ENCODE data around the gene TFPI.
"Not testable (repeated sequence)": the region's sequence is repeated elsewhere in the genome, so short reads cannot be mapped to it uniquely, and the experiment has no call there.

TFPI gene

DNA sequence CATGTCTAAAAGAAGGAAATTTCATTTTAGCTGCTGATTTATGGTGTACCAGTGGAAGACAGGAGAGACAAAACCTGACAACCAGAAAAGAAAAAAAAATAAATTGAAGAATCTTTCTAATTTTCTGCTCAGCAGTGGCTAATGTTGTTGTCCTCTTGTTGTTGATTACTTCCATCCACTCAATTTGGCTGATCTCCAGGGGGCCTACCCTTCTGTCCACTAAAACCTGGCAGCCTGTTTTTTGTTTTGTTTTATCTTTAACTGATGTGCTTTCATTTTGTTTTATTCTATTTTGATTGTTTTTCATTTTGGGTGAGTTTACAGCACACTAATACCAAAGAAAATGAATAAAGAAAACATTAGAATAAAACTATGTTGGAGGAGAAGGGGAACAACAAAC lies 27.4 kb downstream of the TFPI start:
- Mint-ChIP-seq H3K4me1 (ENCODE audit: low read depth) (no peaks in the 10 kb centered on the region), H3K27me3 (ENCODE audit: low read depth) (peaks cover 3% of the 10 kb centered on the region), H3K36me3 (ENCODE audit: low read depth) (no peaks in the 10 kb centered on the region), H3K4me3 (no peak overlapping the region), H3K27ac (no peak overlapping the region), H3K9me3 (no peaks in the 10 kb centered on the region)

DNA sequence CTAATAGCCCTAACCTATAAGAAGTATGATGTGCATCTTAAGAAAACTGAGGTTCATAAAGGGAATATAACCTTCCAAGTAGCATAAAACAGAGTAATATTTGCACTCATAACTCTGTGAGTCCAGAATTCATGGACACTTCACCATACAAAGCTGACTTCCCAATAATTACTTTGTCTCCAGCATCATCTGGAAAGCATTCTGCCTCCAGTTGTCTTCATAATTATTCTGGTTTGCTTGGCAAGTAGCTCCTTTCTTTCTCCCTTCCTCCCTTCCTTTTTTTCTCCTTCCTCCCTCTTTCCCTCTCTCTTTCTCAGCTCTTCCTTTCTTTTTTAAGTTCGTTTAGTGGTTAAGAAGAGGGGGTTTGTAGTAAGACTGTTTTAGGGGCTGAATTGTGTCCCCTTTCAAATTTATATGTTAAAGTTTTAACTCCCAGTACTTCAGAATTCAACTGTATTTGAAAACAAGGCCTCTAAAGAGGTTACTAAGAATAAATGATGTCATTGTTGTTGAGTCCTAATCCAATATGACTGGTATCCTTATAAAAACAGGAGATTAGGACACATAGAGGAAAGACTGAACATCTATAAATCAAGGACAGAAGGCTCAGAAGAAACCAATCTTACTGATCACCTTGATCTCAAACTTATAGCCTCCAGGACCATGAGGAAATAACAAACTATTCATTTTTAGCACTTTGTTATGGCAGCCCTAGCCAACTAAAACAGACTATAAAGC lies 28.9 kb downstream of the TFPI start:
- H3K27me3 Mint-ChIP-seq (ENCODE audit: low read depth) = peaks cover 3% of the 10 kb centered on the region
- no peaks in the 10 kb centered on the region for H3K9me3 Mint-ChIP-seq
- H3K4me3 Mint-ChIP-seq = no peak overlapping the region
- H3K36me3 Mint-ChIP-seq (ENCODE audit: low read depth) = no peaks in the 10 kb centered on the region
- no peaks in the 10 kb centered on the region for H3K4me1 Mint-ChIP-seq (ENCODE audit: low read depth)
- H3K27ac Mint-ChIP-seq = no peak overlapping the region

DNA sequence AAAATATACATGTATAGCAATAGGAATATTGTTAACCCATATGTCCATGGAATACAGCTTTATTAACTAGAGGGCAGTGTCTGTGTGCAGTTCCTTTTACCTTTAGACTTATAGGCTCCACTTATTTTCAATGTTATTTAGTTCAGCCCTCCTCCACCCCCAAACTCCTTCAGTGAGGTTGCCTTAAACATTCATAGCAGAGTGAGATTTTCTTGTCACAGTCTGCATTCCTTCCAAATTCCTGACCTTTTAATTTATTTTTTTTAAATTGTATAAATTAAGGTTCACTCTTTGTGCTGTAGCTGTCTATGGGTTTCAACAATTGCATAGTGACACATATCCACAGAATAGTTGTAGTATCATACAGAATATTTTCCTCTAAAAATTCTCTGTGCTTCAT lies 30.9 kb downstream of the TFPI start:
- Mint-ChIP-seq H3K9me3 (no peaks in the 10 kb centered on the region), H3K4me1 (ENCODE audit: low read depth) (no peaks in the 10 kb centered on the region), H3K27ac (no peak overlapping the region), H3K36me3 (ENCODE audit: low read depth) (no peaks in the 10 kb centered on the region), H3K27me3 (ENCODE audit: low read depth) (peaks cover 3% of the 10 kb centered on the region), H3K4me3 (no peak overlapping the region)

DNA sequence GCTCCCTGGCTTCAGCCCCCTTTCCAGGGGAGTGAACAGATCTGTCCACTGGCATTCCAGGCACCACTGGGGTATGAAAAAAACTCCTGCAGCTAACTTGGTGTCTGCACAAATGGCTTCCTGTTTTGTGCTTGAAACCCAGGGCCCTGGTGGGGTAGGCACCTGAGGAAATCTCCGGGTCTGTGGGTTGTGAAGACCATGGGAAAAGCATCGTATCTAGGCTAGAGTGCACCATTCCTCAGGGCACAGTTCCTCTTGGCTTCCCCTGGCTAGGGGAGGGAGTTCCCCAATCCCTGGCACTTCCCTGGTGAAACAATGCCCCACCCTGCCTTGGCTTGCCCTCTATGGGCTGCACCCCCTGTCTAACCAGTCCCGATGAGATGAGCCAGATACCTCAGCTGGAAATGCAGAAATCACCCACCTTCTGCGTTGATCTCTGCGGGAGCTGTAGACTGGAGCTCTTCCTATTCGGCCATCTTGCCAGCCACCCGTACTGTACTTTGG lies 34.1 kb downstream of the TFPI start:
- H3K4me1 Mint-ChIP-seq (ENCODE audit: low read depth) = no peaks in the 10 kb centered on the region
- H3K27me3 Mint-ChIP-seq (ENCODE audit: low read depth) = no peaks in the 10 kb centered on the region
- no peaks in the 10 kb centered on the region for H3K36me3 Mint-ChIP-seq (ENCODE audit: low read depth)
- H3K9me3 Mint-ChIP-seq = peaks cover 12% of the 10 kb centered on the region
- no peak overlapping the region for H3K4me3 Mint-ChIP-seq
- H3K27ac Mint-ChIP-seq = no peak overlapping the region

DNA sequence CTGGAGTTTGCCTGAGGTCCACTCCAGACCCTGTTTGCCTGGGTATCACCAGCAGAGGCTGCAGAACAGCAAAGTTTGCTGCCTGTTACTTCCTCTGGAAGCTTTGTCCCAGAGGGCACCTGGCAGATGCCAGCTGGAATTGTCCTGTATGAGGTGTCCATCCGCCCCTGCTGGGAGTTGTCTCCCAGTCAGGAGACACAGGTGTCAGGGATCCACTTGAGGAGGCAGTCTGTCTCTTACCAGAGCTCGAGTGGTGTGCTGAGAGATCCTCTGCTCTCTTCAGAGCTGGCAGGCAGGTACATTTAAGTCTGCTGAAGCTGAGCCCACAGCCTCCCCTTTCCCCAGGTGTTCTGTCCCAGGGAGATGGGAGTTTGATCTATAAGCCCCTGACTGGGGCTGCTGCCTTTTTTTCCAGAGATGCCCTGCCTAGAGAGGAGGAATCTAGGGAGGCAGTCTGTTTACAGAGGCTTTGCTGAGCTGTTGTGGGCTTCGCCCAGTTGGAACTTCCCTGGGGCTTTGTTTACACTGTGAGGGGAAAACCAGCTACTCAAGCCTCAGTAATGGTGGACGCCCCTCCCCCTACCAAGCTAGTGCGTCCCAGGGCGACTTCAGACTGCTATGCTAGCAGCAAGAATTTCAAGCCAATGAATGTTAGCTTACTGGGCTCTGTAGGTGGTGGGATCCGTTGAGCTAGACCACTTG lies 34.7 kb downstream of the TFPI start:
- H3K27me3 Mint-ChIP-seq (ENCODE audit: low read depth) = no peaks in the 10 kb centered on the region
- H3K4me3 Mint-ChIP-seq = no peak overlapping the region
- H3K27ac Mint-ChIP-seq = no peak overlapping the region
- peaks cover 12% of the 10 kb centered on the region for H3K9me3 Mint-ChIP-seq
- no peaks in the 10 kb centered on the region for H3K36me3 Mint-ChIP-seq (ENCODE audit: low read depth)
- no peaks in the 10 kb centered on the region for H3K4me1 Mint-ChIP-seq (ENCODE audit: low read depth)

DNA sequence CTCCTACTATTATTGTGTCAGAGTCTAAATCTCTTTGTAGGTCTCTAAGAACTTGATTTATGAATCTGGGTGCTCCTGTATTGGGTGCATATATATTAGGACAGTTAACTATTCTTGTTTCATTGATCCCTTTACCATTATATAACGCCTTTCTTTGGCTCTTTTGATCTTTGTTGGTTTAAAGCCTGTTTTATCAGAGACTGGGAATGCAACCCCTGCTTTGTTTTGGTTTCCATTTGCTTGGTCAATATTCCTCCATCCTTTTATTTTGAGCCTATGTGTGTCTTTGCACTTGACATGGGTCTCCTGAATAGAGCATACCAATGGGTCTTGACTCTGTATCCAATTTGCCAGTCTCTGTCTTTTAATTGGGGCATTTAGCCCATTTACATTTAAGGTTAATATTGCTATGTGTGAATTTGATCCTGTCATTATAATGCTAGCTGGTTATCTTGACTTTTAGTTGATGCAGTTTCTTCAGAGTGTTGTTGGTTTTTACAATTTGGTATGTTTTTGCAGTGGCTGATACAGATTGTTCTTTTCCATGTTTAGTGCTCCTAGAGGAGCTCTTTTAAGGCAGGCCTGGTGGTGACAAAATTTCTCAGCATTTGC lies 36.4 kb downstream of the TFPI start:
- not testable (repeated sequence) for H3K4me1 Mint-ChIP-seq (ENCODE audit: low read depth); H3K36me3 Mint-ChIP-seq (ENCODE audit: low read depth); H3K27ac Mint-ChIP-seq; H3K4me3 Mint-ChIP-seq; H3K27me3 Mint-ChIP-seq (ENCODE audit: low read depth)
- H3K9me3 Mint-ChIP-seq = peaks cover 12% of the 10 kb centered on the region

DNA sequence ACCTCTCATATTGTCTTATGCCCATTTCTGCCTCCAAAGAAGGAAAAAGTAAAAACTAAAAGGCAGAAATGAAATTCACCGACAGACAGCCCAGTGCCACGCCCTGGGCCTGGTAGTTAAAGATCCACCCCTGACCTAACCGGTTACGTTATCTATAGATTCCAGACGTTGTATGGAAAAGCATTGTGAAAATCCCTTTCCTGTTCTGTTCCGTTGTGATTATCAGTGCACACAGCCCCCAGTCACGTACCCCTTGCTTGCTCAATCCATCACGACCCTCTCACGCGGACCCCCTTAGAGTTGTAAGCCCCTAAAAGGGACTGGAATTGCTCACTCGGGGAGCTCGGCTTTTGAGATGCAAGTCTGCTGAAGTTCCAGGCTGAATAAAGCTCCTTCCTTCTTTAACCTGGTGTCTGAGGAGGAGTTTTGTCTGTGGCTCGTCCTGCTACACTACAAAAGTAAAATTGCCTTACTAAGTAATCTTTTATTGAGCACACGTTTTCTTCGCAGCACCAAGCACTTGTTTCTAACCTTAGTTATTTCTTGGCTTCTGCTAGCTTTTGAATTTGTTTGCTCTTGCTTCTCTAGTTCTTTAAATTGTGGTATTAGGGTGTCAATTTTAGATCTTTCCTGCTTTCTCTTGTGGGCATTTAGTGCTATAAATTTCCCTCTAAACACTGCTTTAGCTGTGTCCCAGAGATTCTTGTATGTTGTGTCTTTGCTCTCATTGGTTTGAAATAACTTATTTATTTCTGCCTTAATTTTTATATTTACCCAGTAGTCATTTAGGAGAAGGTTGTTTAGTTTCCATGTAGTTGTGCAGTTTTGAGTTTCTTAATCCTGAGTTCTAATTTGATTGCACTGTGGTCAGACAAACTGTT lies 37.4 kb downstream of the TFPI start:
- H3K4me1 Mint-ChIP-seq (ENCODE audit: low read depth); H3K4me3 Mint-ChIP-seq; H3K27me3 Mint-ChIP-seq (ENCODE audit: low read depth); H3K36me3 Mint-ChIP-seq (ENCODE audit: low read depth); H3K27ac Mint-ChIP-seq: not testable (repeated sequence)
- peaks cover 12% of the 10 kb centered on the region for H3K9me3 Mint-ChIP-seq

DNA sequence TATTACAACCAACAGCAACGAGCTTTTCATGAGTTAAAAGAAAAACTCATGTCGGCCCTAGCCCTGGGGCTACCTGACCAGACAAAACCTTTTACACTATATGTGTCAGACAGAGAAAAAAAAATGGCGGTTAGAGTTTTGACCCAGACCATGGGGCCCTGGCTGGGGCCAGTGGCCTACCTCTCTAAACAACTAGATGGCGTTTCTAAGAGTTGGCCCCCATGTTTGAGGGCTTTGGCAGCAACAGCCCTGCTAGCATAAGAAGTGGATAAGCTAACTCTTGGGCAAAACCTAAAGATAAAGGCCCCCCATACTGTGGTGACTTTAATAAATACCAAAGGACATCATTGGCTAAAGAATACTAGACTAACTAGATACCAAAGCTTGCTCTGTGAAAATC lies 39.3 kb downstream of the TFPI start:
- Mint-ChIP-seq H3K27ac (no peak overlapping the region), H3K4me1 (ENCODE audit: low read depth) (peaks cover 3% of the 10 kb centered on the region), H3K27me3 (ENCODE audit: low read depth) (peaks cover 3% of the 10 kb centered on the region), H3K4me3 (no peak overlapping the region), H3K36me3 (ENCODE audit: low read depth) (no peaks in the 10 kb centered on the region), H3K9me3 (peaks cover 12% of the 10 kb centered on the region)

DNA sequence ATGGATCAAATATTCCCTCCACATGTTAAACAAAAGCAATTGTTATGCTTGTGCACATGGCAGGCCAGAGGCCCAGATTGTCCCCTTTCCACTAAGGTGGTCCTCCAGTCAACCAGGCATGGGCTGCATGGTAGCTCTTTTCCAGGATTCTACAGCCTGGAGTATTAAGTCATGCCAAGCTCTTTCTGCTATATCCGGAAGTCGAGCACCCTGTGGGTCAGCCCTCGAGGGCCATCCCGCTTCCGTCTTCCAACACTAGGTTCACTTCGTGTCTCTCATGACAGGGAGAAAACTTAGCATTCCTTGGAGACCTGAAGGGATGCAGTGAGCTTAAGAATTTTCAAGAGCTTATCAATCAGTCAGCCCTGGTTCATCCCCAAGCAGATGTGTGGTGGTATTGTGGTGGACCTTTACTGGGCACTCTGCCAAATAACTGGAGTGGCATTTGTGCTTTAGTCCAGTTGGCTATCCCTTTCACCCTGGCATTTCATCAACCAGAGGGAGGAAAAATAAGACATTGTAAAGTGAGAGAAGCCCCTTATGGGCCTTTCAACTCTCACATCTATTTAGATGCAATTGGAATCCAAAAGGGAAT lies 39.9 kb downstream of the TFPI start:
- not testable (repeated sequence) for H3K4me1 Mint-ChIP-seq (ENCODE audit: low read depth); H3K27me3 Mint-ChIP-seq (ENCODE audit: low read depth); H3K4me3 Mint-ChIP-seq; H3K36me3 Mint-ChIP-seq (ENCODE audit: low read depth); H3K27ac Mint-ChIP-seq
- H3K9me3 Mint-ChIP-seq = peaks cover 12% of the 10 kb centered on the region

DNA sequence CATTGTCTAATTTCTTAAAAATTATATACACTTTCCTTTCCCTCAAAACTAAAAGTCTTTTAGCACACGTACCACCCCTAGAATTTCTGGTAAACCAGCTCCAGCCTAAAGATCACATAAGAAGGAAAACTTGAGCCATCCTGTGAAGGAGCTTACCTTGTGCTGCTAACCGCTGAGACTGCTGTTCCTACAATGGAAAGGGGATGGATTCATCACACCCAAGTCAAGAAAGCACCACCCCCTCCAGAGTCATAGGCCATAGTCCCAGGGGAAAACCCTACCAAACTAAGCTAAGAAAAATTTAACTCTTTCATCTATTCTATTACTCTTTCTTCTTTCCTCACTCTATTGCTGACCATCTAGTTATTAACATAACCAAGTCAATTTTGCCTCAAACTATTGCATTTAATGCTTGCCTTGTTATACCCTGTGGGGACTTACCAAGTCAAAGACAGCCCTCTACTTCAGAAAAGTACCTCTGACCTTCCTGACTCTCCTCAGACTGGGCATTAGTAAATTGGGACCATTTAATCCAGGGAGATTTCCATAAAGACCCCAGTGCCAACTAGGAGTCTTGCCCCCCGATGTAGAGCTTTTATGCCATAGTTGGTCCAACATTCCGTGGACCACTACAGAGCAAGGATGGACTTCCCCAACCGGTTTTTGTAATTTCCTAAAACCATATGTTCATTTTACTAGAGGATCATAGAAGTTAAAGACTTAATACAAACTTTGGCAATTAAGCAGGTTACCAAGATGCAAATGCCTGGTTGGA lies 40.6 kb downstream of the TFPI start:
- H3K4me3 Mint-ChIP-seq; H3K27ac Mint-ChIP-seq; H3K27me3 Mint-ChIP-seq (ENCODE audit: low read depth): not testable (repeated sequence)

DNA sequence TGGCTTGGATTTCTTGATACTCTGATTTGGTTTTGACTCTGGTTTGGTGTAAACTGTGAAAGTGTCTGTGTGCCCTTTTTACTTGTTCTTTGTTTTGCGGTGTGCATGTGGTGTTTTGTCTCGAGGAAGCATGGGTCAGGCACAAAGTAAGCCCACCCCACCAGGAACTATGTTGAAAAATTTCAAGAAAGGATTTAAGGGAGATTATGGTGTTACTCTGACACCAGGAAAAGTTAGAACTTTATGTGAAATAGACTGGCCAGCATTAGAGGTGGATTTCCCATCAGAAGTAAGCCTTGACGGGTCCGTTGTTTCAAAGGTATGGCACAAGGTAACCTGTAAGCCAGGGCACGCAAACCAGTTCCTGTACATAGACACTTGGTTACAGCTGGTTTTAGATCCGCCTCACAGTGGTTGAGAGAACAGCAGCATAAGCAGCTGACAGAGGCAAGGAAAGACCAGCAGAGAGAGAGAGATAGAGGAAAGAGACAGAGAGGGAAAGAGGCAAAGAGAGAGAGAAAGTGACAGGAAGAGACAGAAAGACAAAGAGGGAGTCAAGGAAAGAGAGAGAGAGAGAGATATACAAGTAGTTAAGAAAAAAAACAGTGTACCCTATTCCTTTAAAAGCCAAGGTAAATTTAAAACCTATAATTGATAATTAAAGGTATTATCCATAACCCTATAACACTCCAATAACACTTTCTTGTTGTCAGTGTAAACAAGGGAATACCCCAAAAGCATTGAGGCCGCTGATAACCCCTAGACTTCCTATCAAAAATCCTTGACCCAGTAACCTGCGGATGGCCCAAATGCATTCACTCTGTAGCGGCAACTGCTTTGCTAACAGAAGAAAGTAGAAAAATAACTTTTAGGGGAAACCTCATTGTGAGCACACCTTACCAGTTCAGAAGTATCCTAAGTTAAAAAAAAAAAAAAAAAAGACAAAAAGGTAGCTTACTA lies 42.6 kb downstream of the TFPI start:
- Mint-ChIP-seq H3K4me1 (ENCODE audit: low read depth) (peaks cover 5% of the 10 kb centered on the region), H3K27me3 (ENCODE audit: low read depth) (peaks cover 3% of the 10 kb centered on the region), H3K36me3 (ENCODE audit: low read depth) (no peaks in the 10 kb centered on the region), H3K4me3 (no peak overlapping the region), H3K27ac (no peak overlapping the region), H3K9me3 (peaks cover 4% of the 10 kb centered on the region)

More for the DNA sequence above, 40.6 kb downstream of the TFPI start:
- H3K36me3 Mint-ChIP-seq (ENCODE audit: low read depth); H3K4me1 Mint-ChIP-seq (ENCODE audit: low read depth): not testable (repeated sequence)
- H3K9me3 Mint-ChIP-seq = peaks cover 12% of the 10 kb centered on the region

DNA sequence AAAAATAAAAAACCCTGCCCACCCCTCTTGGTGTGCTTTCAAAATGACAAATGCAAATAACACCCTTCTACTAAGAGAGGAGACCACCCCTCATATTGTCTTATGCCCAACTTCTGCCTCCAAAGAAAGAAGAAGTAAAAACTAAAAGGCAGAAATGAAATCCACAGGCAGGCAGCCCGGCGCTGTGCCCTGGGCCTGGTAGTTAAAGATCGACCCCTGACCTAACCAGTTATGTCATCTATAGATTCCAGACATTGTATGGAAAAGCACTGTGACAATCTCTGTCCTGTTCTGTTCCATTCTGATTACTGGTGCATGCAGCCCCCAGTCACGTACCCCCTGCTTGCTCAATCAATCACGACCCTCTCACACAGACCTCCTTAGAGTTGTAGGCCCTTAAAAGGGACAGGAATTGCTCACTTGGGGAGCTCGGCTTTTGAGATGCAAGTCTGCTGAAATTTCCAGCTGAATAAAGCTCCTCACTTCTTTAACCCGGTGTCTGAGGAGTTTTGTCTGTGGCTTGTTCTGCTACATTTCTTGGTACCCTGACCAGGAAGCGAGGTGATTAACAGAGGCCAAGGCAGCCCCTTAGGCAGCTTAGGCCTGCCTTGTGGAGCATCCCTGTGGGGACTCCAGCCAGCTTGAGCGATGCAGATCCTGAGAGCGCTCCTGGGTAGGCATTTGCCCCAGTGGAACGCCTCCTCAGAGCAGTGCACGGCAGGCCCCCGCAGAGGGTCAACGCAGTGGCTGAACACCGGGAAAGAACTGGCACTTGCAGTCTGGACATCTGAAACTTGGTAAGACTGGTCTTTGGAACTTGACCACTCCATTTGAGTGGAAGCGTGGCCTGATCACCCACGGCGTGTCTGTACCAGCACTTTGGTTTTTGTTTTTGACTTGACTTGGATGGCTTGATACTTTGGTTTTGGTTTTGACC lies 43.5 kb downstream of the TFPI start:
- H3K27me3 Mint-ChIP-seq (ENCODE audit: low read depth); H3K36me3 Mint-ChIP-seq (ENCODE audit: low read depth); H3K4me1 Mint-ChIP-seq (ENCODE audit: low read depth); H3K27ac Mint-ChIP-seq; H3K4me3 Mint-ChIP-seq; H3K9me3 Mint-ChIP-seq: not testable (repeated sequence)

Data from T-helper 1 cell treated with Interleukin-12 subunit alpha and Interleukin-12 subunit beta and Interleukin-4 antibody, amounts not matched to agents 30 μg/mL and 1 μg/mL, for 36 hours (primary cell).